ENCODE results near the gene SMAP2.
"Not testable (repeated sequence)": the region's sequence is repeated elsewhere in the genome, so short reads cannot be mapped to it uniquely, and the experiment has no call there.

Gene SMAP2

GRCh38 chr1:40373323-40374283 is at the start of gene SMAP2:
SMAP2 (plus strand) TSS chr1:40373727; CDS start chr1:40374121, 394 bp downstream.
- peak; percentile 96 to 97 for DNase-seq

GRCh38 chr1:40331403-40331802 is 42.1 kb upstream of the SMAP2 start:
- DNase-seq: not testable (repeated sequence)

GRCh38 chr1:40332695-40333094 is 40.8 kb upstream of the SMAP2 start:
- no peak for DNase-seq

- DNase-seq: no peak
Measured at GRCh38 chr1:40337443-40337842, 36.1 kb upstream of the SMAP2 start.

GRCh38 chr1:40338745-40339419 is 34.6 kb upstream of the SMAP2 start:
- DNase-seq: peak; percentile 92 to 94

- DNase-seq: no peak
Measured at GRCh38 chr1:40339420-40340323, 33.9 kb upstream of the SMAP2 start.

GRCh38 chr1:40341491-40342380 is 31.8 kb upstream of the SMAP2 start:
- DNase-seq: no peak

- DNase-seq: not testable (repeated sequence)
Measured at GRCh38 chr1:40342381-40342717, 31.2 kb upstream of the SMAP2 start.

- peak in 1 of 2 donors; percentile 13 for DNase-seq
Measured at GRCh38 chr1:40344597-40344996, 28.9 kb upstream of the SMAP2 start.

GRCh38 chr1:40350391-40350790 is 23.1 kb upstream of the SMAP2 start:
- no peak for DNase-seq

- DNase-seq: no peak
Measured at GRCh38 chr1:40351124-40351523, 22.4 kb upstream of the SMAP2 start.

GRCh38 chr1:40352126-40352525 is 21.4 kb upstream of the SMAP2 start:
- no peak for DNase-seq

GRCh38 chr1:40353082-40353481 is 20.4 kb upstream of the SMAP2 start:
- DNase-seq: no peak

GRCh38 chr1:40357625-40358024 is 15.9 kb upstream of the SMAP2 start:
- DNase-seq: no peak

- no peak for DNase-seq
Measured at GRCh38 chr1:40360631-40361030, 12.9 kb upstream of the SMAP2 start.

GRCh38 chr1:40361201-40361600 is 12.3 kb upstream of the SMAP2 start:
- no peak for DNase-seq

- DNase-seq: no peak
Measured at GRCh38 chr1:40361637-40362036, 11.9 kb upstream of the SMAP2 start.

GRCh38 chr1:40362199-40362598 is 11.3 kb upstream of the SMAP2 start:
- DNase-seq: no peak

- no peak for DNase-seq
Measured at GRCh38 chr1:40362699-40363098, 10.8 kb upstream of the SMAP2 start.

GRCh38 chr1:40363721-40364120 is 9.8 kb upstream of the SMAP2 start:
- DNase-seq: no peak

- DNase-seq: no peak
Measured at GRCh38 chr1:40371707-40372258, 1.7 kb upstream of the SMAP2 start.
